Activated CD8-positive, alpha-beta memory T cell treated with anti-CD3 and anti-CD28 coated beads, Interleukin-2, amount 50 U/mL, for 1 hour (primary cell): Measurements from ENCODE around the gene PERCC1.
"Not testable (repeated sequence)": the region's sequence is repeated elsewhere in the genome, so short reads cannot be mapped to it uniquely, and the experiment has no call there.

Experiments used
- DNase-seq: peaks from one replicate; pipeline ENCODE4 v3.0.0-alpha.2; 2020; ENCODE audit errors: extremely low read depth

PERCC1 gene

DNA sequence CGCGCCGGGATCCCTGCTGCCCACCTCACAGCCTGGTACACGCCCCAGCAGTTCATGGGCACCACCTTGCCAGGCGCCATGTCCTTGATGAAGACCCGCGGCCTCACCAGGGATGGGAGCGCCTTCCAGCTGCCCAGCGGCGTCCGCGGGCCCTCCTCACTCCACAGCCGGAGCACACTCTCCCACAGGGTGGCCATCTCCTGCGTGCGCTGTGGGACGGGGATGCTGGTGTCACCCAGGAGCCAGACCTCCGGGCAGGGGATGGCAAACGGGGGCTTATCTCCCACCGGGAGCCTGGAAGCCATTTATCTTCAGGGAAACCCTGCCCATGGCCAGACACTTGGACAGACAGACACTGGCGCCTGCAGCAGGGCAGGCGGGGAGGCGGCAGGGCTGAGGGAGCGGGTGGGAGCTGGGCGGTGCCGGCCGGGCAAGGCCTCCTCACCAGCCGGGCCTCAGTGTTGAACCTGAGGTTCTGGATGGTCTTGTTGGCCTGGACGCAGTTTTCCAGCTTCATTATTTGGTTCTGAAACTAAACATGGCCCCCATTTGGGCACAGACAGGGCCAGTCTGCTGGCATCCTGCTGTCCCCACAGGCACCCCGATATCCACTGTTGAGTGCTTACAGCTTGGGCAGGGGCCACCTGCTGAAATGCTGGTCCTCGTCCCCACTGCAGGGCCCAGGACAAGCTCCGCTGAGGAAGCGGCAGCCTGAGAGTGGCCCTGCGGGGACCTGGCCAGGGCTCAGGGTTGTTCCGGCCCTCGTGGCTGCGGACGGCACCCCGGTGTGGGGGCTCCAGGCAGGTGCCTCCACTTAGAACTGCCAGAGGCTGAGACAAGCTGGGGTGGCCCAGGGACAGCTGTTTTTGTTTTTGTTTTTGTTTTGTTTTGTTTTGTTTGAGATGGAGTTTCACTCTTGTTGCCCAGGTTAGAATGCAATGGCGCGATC is 4.0 kb downstream of the PERCC1 start:
- DNase-seq = no peak

GRCh38 chr16:1435921-1436697 is 5.2 kb downstream of the PERCC1 start:
- DNase-seq = no peak

DNA sequence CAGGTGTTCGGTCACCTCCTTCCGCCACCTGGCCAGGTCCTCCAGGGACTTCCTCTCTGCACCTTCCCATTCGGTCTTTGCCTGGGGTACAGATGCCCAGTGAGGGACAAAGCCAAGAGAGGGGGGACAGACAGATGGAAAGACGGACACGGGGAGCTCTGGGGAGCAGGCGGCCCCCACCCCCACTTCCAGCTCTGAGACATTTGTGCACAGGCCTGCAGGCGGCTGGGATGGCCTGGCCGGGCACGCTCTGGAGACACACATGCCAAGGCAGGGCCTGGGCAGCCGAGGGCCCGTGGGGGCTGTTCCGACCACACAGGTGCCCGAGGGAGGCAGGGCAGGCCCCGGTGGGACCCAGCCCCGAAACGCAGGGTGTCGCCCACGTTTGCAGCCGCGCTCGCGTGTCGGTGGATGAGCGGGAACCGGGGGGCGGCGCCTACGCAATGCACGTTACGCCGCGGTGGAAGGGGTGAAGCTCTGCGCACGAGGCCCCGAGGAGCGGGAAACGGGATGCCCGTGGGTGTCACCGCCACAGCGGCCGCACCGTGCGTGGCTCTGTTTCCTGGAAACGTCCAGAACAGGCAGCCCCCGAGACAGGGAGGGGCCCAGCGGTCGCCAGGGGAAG is 6.0 kb downstream of the PERCC1 start:
- no peak for DNase-seq

- DNase-seq = no peak
These were observed 6.7 kb downstream of the PERCC1 start for GRCh38 chr16:1437606-1438005.

DNA sequence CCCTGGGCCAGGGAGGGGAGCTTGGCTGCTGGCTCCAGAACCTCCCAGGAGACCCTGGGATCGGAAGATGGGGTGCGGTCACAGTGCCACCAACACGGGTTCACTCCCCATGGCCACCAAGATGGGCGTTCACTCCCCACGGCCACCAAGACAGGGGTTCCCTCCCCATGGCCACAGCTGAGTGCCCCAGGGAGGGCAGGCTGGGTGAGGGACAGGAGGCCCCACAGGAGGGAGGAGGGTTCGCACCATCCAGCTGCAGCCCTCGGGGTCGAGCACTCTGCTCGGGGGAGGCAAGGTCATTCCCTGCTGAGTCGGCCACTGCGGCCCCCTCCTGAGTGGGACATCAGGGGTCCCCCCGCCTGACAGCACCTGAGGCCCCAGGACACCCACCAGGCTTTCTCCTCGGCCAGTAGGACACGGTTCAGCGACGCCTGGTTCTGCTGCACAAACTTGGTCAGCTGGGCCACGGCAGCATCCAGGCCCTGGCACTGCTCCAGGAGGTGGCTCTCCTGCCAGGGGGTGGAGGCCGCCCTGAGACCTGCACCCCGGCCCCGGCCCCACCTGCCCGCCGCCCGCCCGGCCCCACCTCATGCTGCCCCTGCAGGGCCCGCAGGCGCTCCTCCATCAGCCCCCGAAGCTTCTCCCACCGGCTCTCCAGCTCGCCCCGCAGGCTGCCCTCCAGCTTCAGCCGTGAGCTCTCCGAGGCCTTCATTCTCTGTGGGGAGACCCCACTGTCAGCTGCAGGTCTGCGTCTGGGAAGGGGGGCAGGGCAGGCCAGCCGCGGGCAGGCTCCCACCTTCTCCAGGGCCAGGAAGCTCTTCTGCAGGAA is 7.6 kb downstream of the PERCC1 start:
- no peak for DNase-seq

DNA sequence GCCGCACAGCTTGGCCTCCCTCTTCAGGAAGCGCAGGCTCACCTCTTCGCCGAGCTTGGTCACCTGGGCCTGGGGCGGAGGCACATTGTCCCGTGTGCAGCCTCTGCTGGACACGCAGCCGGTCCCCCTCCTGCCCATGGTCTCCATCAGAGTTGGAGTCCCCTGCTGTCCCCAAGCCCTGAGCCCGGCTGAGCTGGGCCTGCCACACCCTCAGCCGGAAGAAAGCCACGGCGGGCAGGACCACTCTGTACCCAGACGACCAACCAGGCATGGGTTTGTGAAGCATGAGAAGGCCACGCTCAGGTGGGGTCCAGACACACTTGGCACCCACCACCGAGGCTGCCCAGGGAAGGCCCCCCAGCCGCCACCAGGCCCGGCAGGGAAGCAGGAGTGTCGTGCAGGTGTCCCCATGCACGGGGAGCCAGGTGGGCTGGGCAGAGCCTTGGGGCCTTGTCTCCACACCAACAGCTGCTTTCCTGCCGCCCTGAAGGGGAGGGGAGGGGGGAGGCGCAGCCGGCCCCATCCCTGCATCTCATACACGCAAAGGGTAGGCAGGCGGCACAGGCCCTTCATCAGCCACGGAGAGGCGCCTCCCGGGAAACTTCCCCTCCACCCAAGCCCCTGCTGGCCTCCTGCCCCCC is 8.3 kb downstream of the PERCC1 start:
- no peak for DNase-seq

DNA sequence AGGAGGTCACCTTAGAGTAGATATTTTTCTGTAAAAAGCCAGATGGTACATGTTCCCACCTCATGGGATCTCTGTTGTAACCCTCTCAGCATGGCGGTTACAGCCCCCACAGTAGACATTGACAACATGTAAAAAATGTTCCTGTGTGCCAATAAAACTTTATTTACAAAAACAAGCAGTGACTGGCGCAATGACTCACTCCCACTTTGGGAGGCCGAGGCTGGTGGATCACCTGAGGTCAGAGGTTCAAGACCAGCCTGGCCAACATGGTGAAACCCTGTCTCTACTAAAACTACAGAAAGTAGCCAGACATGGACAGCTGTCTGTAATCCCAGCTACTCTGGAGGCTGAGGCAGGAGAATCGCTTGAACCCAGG is 8.8 kb downstream of the PERCC1 start:
- not testable (repeated sequence) for DNase-seq

DNA sequence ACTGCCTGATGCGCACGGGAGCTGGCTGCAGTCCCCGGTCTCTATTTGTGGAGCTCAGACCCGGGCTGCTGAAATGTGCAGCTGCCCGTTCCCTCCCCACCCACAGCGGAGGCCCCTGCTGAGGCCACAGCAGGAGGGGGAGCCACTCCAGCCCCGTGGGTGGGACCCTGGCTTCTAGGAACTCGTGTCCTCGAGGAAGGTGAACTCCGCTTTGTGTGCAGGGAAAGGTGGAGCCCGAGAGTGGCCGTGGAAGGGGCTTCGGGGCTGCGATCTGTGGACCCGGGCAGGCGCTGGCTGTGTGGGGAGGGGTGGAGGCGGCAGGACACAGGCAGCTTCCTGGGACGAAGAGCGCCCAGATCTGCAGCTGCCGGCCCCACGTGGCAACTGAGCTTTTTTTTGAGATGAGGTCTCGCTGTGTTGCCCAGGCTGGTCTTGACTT is 10.5 kb downstream of the PERCC1 start:
- no peak for DNase-seq

DNA sequence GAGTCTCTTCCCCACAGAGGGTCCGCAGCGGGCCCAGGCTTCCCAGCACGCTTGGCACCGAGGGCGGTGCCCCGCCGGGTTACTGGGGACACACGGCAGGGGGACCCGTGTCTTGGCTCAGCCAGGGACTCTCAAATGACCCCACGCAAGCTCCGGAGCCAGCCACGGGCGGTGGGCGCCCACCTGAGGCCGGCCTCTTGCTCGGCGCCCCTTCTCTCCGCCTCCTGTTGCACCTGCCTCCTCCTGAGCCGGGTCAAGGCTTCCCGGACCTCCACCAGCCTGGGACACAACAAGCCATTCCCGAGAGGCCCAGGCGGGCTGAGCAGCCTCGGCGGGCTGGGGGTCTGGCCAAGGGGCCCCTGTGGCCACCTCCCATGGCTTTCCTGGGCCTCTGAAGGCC is 11.8 kb downstream of the PERCC1 start:
- DNase-seq = no peak

DNA sequence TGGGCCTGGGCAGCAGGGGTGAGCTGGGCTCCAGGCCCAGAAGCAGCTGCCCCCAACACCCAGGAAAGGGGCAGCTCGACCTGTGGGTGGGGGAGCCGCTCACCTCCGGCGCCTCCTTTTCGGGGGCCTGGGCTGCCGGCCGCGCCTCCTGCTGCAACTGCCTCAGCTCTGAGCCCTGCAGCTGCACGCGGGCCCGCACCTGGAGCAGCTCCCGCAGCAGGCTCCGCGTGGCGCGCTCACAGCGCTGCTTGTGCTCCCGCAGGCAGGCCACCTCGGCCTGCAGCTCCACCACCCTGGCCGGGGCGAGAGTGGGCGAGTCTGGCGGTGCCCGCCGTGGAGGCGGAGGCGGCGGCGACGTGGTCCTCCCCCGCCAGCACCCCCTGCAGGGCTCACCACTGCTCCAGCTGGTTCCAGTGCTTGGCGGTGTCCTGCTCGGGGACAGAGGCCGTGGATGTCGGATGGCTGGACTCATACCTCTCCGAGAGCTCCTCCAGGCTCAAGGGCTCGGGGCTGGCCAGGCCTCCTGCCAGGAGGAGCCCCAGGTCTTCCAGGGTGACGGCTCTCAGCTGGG is 12.6 kb downstream of the PERCC1 start:
- DNase-seq = no peak

GRCh38 chr16:1443980-1444729 is 13.3 kb downstream of the PERCC1 start, which contains the start of gene CCDC154:
Gene CCDC154, minus strand, starts transcription at chr16:1444556. Its CDS starts 234 bp downstream, at chr16:1444322.
- DNase-seq = no peak

GRCh38 chr16:1444730-1445517 is 14.0 kb downstream of the PERCC1 start:
- DNase-seq = no peak

- no peak for DNase-seq
These were observed 14.8 kb downstream of the PERCC1 start for GRCh38 chr16:1445518-1446203.

DNA sequence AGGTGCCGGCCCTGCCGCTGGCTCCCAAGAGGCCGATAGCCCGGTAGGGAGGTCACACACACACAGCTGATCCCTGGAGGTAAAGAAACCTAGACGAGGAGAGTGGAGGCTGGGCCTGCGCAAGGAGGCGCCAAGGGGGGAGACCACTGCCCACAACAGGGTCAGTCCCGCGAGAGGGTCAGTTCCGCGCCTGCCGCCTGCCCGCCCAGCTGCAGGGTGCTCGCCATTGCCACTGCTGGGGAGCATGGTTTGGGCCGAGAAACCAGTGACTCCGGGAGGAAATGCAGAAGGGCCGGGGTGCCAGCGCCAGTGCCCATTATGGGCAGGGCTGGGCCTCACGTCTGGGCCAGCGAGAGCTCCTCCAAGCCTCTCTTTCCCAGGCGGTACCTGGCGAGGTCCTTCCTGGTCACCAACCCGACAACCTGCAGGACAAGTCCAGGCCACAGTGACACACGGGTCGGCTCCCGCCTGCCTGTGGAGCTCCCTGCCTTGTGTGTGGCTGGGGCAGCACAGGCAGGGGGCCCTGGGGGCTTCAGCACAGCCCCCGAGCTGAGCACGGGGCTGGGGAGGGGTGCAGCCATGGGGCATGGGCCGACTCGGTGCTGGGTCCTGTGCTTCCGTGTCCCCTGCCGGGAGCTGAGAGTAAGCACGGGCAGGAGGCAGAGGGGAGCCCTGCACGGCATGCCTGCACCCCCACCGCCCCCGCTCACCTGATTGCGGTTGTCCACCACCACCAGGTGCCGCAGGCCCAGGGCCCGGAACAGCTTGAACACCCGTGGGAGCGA is 15.6 kb downstream of the PERCC1 start:
- DNase-seq = no peak

- DNase-seq = no peak
These were observed 17.1 kb downstream of the PERCC1 start for GRCh38 chr16:1447965-1448364.

GRCh38 chr16:1448536-1449116 is 17.7 kb downstream of the PERCC1 start:
- no peak for DNase-seq

GRCh38 chr16:1449201-1449788 is 18.4 kb downstream of the PERCC1 start:
- no peak for DNase-seq
